Measurements from ENCODE around the gene EML1.
A peak's percentile ranks its signal among the peaks of the same experiment; 100 is the strongest.

GRCh38 chr14:99744199-99744872 is 48.9 kb upstream of the EML1 start:
- TF ChIP-seq REST (IDR thresholded peaks at IDR 0.05; ENCODE audit: borderline replicate concordance): no peak
- TF ChIP-seq CTCF (IDR thresholded peaks at IDR 0.05; ENCODE audit: poor library complexity, severe bottlenecking): no peak
- TF ChIP-seq TAF1 (IDR thresholded peaks at IDR 0.05; ENCODE audit: low read depth): no peak
- TF ChIP-seq POLR2AphosphoS5 (IDR thresholded peaks at IDR 0.05): no peak
- no peak for TF ChIP-seq EZH2 (IDR thresholded peaks at IDR 0.05; ENCODE audit: borderline replicate concordance, insufficient read depth, low read length, poor library complexity, severe bottlenecking)
- peak; percentile 18 for TF ChIP-seq RAD21 (conservative IDR thresholded peaks at IDR 0.05)

Data from neural cell (in vitro differentiated cells).